Fibroblast of lung (primary cell): ENCODE results near the gene VSIG10L2. TPM values are rescaled to one million over a fixed set of nuclear protein-coding genes. Genes with fewer than 3 reads are reported as not detected.

Experiments
- DNase-seq, 2 donors: peaks; one replicate each; pipeline versions ENCODE4 v3.0.0 to v3.0.0-alpha.2; 2010; ENCODE audit warnings: low read depth in 2 of 2
- H2AFZ ChIP-seq: 2 replicates; pipeline ENCODE4 v1.5.1; 2012; ENCODE audit warnings: low read length, control low read depth, inconsistent platforms
- H3K27ac ChIP-seq: 2 replicates; pipeline ENCODE4 v1.5.1; 2011; ENCODE audit warnings: low read length, control low read depth; ENCODE audit not compliant: insufficient read depth
- H3K27me3 ChIP-seq: 2 replicates; pipeline ENCODE4 v1.5.1; 2011; ENCODE audit warnings: mild to moderate bottlenecking, low read length; ENCODE audit not compliant: control insufficient read depth, insufficient read depth
- H3K36me3 ChIP-seq: 2 replicates; pipeline ENCODE4 v1.5.1; 2011; ENCODE audit warnings: low read length; ENCODE audit not compliant: control insufficient read depth, insufficient read depth
- H3K4me1 ChIP-seq: 2 replicates; pipeline ENCODE4 v1.5.1; 2011; ENCODE audit warnings: low read length; ENCODE audit not compliant: control insufficient read depth, insufficient read depth; ENCODE audit errors: extremely low read depth
- H3K4me2 ChIP-seq: 2 replicates; pipeline ENCODE4 v1.5.1; 2011; ENCODE audit warnings: low read length, control low read depth; ENCODE audit not compliant: insufficient read depth; ENCODE audit errors: extremely low read depth
- H3K4me3 ChIP-seq, 4 experiments: fragments of 200-600 bp in 1 of 4; sonication (generic) in 1 of 4; replicated peaks in 1 of 4; 2 replicates each; pipeline ENCODE4 v1.5.1; 2011 to 2016; ENCODE audit warnings: low read length in 4 of 4, low read depth in 3 of 4, mild to moderate bottlenecking in 3 of 4, control low read depth in 2 of 4, inconsistent platforms in 1 of 4, mixed read lengths in 1 of 4; ENCODE audit not compliant: insufficient read depth in 1 of 4; ENCODE audit errors: control extremely low read depth in 1 of 4
- H3K79me2 ChIP-seq: 2 replicates; pipeline ENCODE4 v1.5.1; 2012; ENCODE audit warnings: mild to moderate bottlenecking, low read length, inconsistent platforms; ENCODE audit not compliant: control insufficient read depth, insufficient read depth
- H3K9ac ChIP-seq: 2 replicates; pipeline ENCODE4 v1.5.1; 2011; ENCODE audit warnings: mild to moderate bottlenecking, low read length, control low read depth; ENCODE audit not compliant: insufficient read depth
- H3K9me3 ChIP-seq: 2 replicates; pipeline ENCODE4 v1.5.1; 2012; ENCODE audit warnings: low read depth, low read length; ENCODE audit not compliant: control insufficient read depth, insufficient read depth
- H4K20me1 ChIP-seq: 2 replicates; pipeline ENCODE4 v1.5.1; 2011; ENCODE audit warnings: low read length; ENCODE audit not compliant: control insufficient read depth, insufficient read depth; ENCODE audit errors: extremely low read depth
- CTCF ChIP-seq, 2 donors: IDR thresholded peaks in 1 of 2; conservative IDR thresholded peaks in 1 of 2; 1 replicate in 1 of 2; 2 replicates in 1 of 2; pipeline ENCODE4 v1.5.1; 2011 to 2012; ENCODE audit warnings: low read length in 2 of 2, control low read depth in 1 of 2, inconsistent platforms in 1 of 2, low read depth in 1 of 2, mild to moderate bottlenecking in 1 of 2
- EZH2 ChIP-seq: IDR thresholded peaks from 2 replicates; pipeline ENCODE4 v1.5.1; 2012; ENCODE audit warnings: low read length, control low read depth, mild to moderate bottlenecking; ENCODE audit errors: missing control alignments
- polyA plus RNA-seq, 2 donors: library from polyadenylated mRNA; depleted of rRNA in 1 of 2; stranded (reverse) in 1 of 2; unstranded in 1 of 2; fragments of >200 nt; gene quantifications; 2 replicates each; pipeline ENCODE4 v1.2.1, GENCODE V29; 2011 to 2012; ENCODE audit warnings: missing spikeins in 1 of 2
- total RNA-seq: library from RNA; depleted of rRNA; stranded (reverse); fragments of >200 nt; gene quantifications from 2 replicates; pipeline ENCODE4 v1.2.1, GENCODE V29; 2014

Gene VSIG10L2
- total and polyA plus RNA-seq, 2 donors (not counting 1 experiment from before 2014, with no cell fraction given), result not detected

DNA sequence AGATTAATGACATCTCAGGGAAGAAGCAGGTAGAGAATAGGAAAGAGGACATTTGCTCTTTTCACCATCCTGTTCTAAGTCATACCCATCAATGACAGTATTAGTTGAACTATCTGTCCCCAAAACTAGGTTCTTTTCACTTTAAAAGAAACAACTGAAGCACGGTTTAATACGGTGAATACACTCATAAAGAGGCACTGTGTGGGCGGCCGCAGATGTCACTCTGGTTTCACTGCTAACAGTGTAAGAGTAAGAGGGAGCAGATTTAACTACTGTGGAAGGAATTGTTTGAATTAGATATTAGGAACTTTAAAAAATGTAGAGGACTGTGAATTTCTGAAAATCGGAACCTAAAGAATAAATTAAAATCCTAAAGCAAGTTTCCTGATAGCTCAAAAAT is 49.5 kb downstream of the VSIG10L2 start:
- no peak overlapping the region for H3K4me3 ChIP-seq
- no peaks in the 10 kb centered on the region for H3K9me3 ChIP-seq
- H2AFZ ChIP-seq, result no peak overlapping the region
- no peaks in the 10 kb centered on the region for H3K4me1 ChIP-seq
- no peaks in the 10 kb centered on the region for H3K36me3 ChIP-seq
- H3K79me2 ChIP-seq, result no peaks in the 10 kb centered on the region
- no peaks in the 10 kb centered on the region for H4K20me1 ChIP-seq
- no peak overlapping the region for H3K27ac ChIP-seq
- peak in 1 of 2 donors; percentile 37 for DNase-seq
- H3K4me2 ChIP-seq, result no peak overlapping the region
- no peak overlapping the region for H3K9ac ChIP-seq
- H3K27me3 ChIP-seq, result no peaks in the 10 kb centered on the region
- no peak for TF ChIP-seq EZH2

GRCh38 chr11:125998267-125998666 is 52.4 kb downstream of the VSIG10L2 start:
- Histone ChIP-seq H3K4me3 (no peak overlapping the region), H4K20me1 (no peaks in the 10 kb centered on the region), H3K36me3 (no peaks in the 10 kb centered on the region), H2AFZ (no peak overlapping the region), H3K9me3 (no peaks in the 10 kb centered on the region), H3K27ac (no peak overlapping the region), H3K4me2 (no peak overlapping the region), H3K79me2 (no peaks in the 10 kb centered on the region), H3K27me3 (no peaks in the 10 kb centered on the region), H3K9ac (no peak overlapping the region), H3K4me1 (no peaks in the 10 kb centered on the region)
- TF ChIP-seq EZH2 (no peak), CTCF (conservative IDR thresholded peaks at IDR 0.05 in 1 of 2, IDR thresholded peaks at IDR 0.05 in 1 of 2; ENCODE audit: low read depth in 1 of 2, low read length in 2 of 2) (no peak)
- DNase-seq, result no peak

DNA sequence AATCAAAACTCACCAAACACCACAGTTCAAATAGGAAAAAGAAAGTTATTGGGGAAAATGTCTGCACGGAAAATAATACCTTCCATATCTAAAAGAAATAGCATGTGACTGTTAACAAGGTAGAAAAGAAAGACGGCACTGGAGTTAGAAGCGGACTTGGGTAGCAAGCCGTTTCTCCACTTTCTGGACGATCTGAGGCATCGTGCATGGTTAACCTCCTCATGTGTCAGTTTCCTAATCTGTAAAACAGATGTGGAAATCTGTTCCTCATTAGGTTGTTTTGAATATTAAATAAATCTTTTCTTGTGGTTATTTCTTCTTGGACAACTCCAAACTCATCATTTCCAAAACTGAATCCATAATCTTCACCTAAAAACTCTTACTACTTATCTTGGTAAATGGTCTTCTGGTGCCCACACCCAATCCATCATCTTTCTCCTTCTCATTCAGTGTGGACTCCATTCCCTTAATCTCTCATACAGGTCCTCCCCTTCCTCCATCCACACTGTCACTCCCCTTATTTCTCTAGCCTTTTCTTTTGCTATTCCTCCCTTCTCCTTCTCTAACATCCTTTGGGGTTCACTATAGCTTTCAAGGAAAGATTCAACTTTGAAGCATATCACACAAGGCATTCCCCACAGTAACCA is 53.5 kb downstream of the VSIG10L2 start:
- no peak overlapping the region for H3K4me3 ChIP-seq

More for the DNA sequence above, 53.5 kb downstream of the VSIG10L2 start:
- Histone ChIP-seq H3K4me2 (no peak overlapping the region), H3K9me3 (no peaks in the 10 kb centered on the region), H3K27me3 (no peaks in the 10 kb centered on the region), H4K20me1 (no peaks in the 10 kb centered on the region), H3K9ac (no peak overlapping the region), H3K79me2 (no peaks in the 10 kb centered on the region), H3K36me3 (no peaks in the 10 kb centered on the region), H2AFZ (no peak overlapping the region), H3K4me1 (no peaks in the 10 kb centered on the region), H3K27ac (no peak overlapping the region)
- no peak for DNase-seq
- no peak for TF ChIP-seq EZH2
- no peak for TF ChIP-seq CTCF (conservative IDR thresholded peaks at IDR 0.05 in 1 of 2, IDR thresholded peaks at IDR 0.05 in 1 of 2; ENCODE audit: low read depth in 1 of 2, low read length in 2 of 2)
